Suprapubic skin (tissue), 4 donors: Measurements from ENCODE around the gene TCF12. TPM values are rescaled to one million over a fixed set of nuclear protein-coding genes. Genes with fewer than 3 reads are reported as not detected.
"Not testable (repeated sequence)": the region's sequence is repeated elsewhere in the genome, so short reads cannot be mapped to it uniquely, and the experiment has no call there.

ENCODE experiments used
- DNase-seq, 2 donors: peaks; one replicate each; pipeline ENCODE4 v3.0.0-alpha.2; 2019; ENCODE audit warnings: low spot score in 2 of 2
- H3K27ac ChIP-seq: fragments of 200-600 bp; sonication (generic); one replicate; pipeline ENCODE4 v1.5.1; 2019
- H3K27me3 ChIP-seq: fragments of 200-600 bp; sonication (generic); one replicate; pipeline ENCODE4 v1.5.1; 2019
- H3K36me3 ChIP-seq: fragments of 200-600 bp; sonication (generic); one replicate; pipeline ENCODE4 v1.5.1; 2019
- H3K4me1 ChIP-seq: fragments of 200-600 bp; sonication (generic); one replicate; pipeline ENCODE4 v1.5.1; 2019
- H3K4me3 ChIP-seq: fragments of 200-600 bp; sonication (generic); one replicate; pipeline ENCODE4 v1.5.1; 2019; ENCODE audit warnings: mild to moderate bottlenecking
- H3K9me3 ChIP-seq: fragments of 200-600 bp; sonication (generic); one replicate; pipeline ENCODE4 v1.5.1; 2019
- CTCF ChIP-seq, 2 donors: fragments of 200-600 bp in 1 of 2; fragments of 450-650 bp in 1 of 2; sonication (generic) in 1 of 2; IDR thresholded peaks; one replicate each; pipeline ENCODE4 v1.5.1; 2016 to 2019; ENCODE audit warnings: antibody characterized with exemption in 2 of 2, mild to moderate bottlenecking in 1 of 2, moderate library complexity in 1 of 2
- EP300 ChIP-seq: sonication (generic); formaldehyde crosslinking; IDR thresholded peaks from one replicate; pipeline ENCODE4 v1.6.1; 2017; ENCODE audit warnings: antibody characterized with exemption
- POLR2A ChIP-seq, 2 donors: fragments of 450-650 bp; IDR thresholded peaks; one replicate each; pipeline ENCODE4 v1.6.1; 2017; ENCODE audit warnings: antibody characterized with exemption in 2 of 2, mild to moderate bottlenecking in 2 of 2, moderate library complexity in 2 of 2
- POLR2AphosphoS5 ChIP-seq, 3 donors: sonication (generic); formaldehyde crosslinking; IDR thresholded peaks; one replicate each; pipeline ENCODE4 v1.6.1; 2017; ENCODE audit warnings: antibody characterized with exemption in 3 of 3
- WGBS: methylation state at CpG from one replicate; pipeline ENCODE4 v1.1.5; 2018; 5-methylcytosine and 5-hydroxymethylcytosine counted together
- total RNA-seq, 4 donors: library from RNA; depleted of rRNA; stranded (reverse); fragments of >200 nt; gene quantifications; one replicate each; pipeline ENCODE4 v1.1.0, GENCODE V29; 2016

TCF12 gene
- total RNA-seq, 4 donors from 2014 or later = 91.3 to 118 (median 105) TPM

DNA sequence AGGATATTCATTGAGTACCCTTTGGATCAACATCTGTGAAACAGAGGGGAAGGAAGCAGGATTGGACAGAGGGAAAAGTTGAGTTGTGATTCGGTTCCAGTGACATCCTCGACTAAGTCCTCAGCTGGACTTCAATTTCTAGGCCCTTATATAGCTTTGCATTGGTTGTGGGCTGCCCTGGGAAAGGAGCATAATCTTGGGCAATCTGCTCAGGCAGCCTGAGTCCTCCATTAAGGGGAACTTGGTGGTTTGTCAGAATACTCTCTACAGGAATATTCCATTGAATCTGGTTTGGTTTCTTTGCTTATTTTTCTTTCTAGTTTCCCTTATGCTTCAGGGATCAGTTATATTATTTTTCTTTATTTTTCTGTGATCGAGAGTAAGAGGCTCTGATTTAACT, 94.1 kb downstream of the TCF12 start:
- TF ChIP-seq POLR2AphosphoS5 (IDR thresholded peaks at IDR 0.05) (no peak), POLR2A (IDR thresholded peaks at IDR 0.05) (no peak), CTCF (IDR thresholded peaks at IDR 0.05) (no peak), EP300 (no peak)
- 78% methylated on average over 3 of the region's 3 CpGs for WGBS
- H3K9me3 ChIP-seq = no peaks in the 10 kb centered on the region
- H3K27me3 ChIP-seq = no peaks in the 10 kb centered on the region
- H3K4me3 ChIP-seq = no peak overlapping the region
- no peak overlapping the region for H3K27ac ChIP-seq
- H3K4me1 ChIP-seq = peaks cover 20% of the 10 kb centered on the region
- H3K36me3 ChIP-seq = no peaks in the 10 kb centered on the region
- no peak for DNase-seq

GRCh38 chr15:57014896-57015295, 96.5 kb downstream of the TCF12 start:
- peaks cover 32% of the 10 kb centered on the region for H3K4me1 ChIP-seq
- not testable (repeated sequence) for H3K27me3 ChIP-seq, DNase-seq, H3K4me3 ChIP-seq, H3K36me3 ChIP-seq, H3K27ac ChIP-seq, H3K9me3 ChIP-seq
- 93% methylated on average over 5 of the region's 5 CpGs for WGBS

DNA sequence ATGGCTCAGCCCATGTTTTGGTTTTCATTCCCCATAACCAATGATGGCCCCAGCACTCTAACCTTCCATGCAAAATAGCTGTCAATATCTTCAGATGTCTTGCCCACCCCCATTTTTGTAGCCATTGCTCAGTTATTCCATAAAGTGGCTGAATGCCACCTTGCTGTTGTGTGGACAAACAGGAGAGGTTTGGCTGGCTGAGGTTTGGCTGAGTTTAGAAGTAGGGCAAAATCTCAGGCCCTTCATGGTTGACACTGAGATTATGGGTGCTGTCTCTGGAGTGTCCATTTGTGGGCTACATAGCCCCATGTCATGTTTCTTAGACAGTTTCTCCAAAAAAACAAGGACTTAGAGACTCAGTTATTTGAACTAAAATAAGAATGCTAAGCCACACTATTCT, 96.9 kb downstream of the TCF12 start:
- no peaks in the 10 kb centered on the region for H3K36me3 ChIP-seq
- no peak overlapping the region for H3K4me3 ChIP-seq
- H3K4me1 ChIP-seq = peaks cover 34% of the 10 kb centered on the region
- no peak overlapping the region for H3K27ac ChIP-seq
- H3K9me3 ChIP-seq = no peaks in the 10 kb centered on the region
- DNase-seq = no peak
- TF ChIP-seq POLR2AphosphoS5 (IDR thresholded peaks at IDR 0.05) (no peak), POLR2A (IDR thresholded peaks at IDR 0.05) (no peak), EP300 (no peak), CTCF (IDR thresholded peaks at IDR 0.05) (no peak)
- H3K27me3 ChIP-seq = no peaks in the 10 kb centered on the region

GRCh38 chr15:57015897-57016296, 97.5 kb downstream of the TCF12 start:
- no peaks in the 10 kb centered on the region for H3K36me3 ChIP-seq
- no peak for TF ChIP-seq CTCF (IDR thresholded peaks at IDR 0.05)
- no peak for DNase-seq
- H3K9me3 ChIP-seq = no peaks in the 10 kb centered on the region
- H3K27ac ChIP-seq = no peak overlapping the region
- 45% methylated on average over 2 of the region's 2 CpGs for WGBS
- H3K4me3 ChIP-seq = no peak overlapping the region
- H3K4me1 ChIP-seq = peaks cover 31% of the 10 kb centered on the region
- no peaks in the 10 kb centered on the region for H3K27me3 ChIP-seq

DNA sequence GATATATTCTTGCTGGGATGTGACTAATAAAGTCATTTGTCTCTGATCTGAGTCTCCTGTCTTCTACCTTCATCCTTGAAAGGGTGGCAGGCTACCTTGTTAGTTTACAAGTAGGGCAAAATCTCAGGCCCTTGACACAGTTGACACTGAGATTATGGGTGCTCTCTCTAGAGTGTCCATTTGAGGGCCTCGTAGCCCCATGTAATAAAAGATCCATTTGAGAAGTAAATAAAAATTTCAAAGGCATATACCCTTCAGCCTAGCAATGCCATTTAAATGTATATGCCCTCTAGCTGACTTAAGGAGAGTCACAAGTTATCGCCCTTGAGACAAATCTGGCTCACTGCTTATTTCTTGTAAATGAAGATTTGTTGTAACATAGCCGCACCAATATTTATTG, 98.6 kb downstream of the TCF12 start:
- no peak for TF ChIP-seq POLR2A (IDR thresholded peaks at IDR 0.05)
- TF ChIP-seq POLR2AphosphoS5 (IDR thresholded peaks at IDR 0.05) = no peak
- no peak for TF ChIP-seq EP300
- TF ChIP-seq CTCF (IDR thresholded peaks at IDR 0.05) = no peak

DNA sequence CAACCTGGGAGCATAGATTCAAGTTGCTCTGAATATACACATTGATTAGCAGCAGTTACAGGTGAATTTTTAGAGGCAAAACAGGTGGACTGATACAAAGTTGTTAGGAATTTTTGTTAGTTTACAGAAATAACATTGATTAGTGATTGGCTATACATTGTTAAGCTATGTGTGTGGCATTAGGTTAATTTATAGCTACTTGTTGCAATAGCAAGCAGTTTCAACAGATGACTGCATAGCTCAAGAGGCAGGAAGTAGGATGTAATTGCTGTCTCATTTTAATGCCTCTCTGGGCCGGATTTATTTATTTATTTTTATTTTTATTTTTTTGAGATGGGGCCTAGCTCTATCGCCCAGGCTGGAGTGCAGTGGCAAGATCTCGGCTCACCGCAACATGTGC, 99.7 kb downstream of the TCF12 start:
- H3K4me1 ChIP-seq = peaks cover 31% of the 10 kb centered on the region
- WGBS = 75% methylated on average over 4 of the region's 4 CpGs
- H3K36me3 ChIP-seq = no peaks in the 10 kb centered on the region
- H3K27ac ChIP-seq = no peak overlapping the region
- H3K9me3 ChIP-seq = no peaks in the 10 kb centered on the region
- no peaks in the 10 kb centered on the region for H3K27me3 ChIP-seq
- DNase-seq = no peak
- TF ChIP-seq CTCF (IDR thresholded peaks at IDR 0.05) (no peak), POLR2A (IDR thresholded peaks at IDR 0.05) (no peak), EP300 (no peak), POLR2AphosphoS5 (IDR thresholded peaks at IDR 0.05) (no peak)
- no peak overlapping the region for H3K4me3 ChIP-seq

More for the DNA sequence above, 98.6 kb downstream of the TCF12 start:
- H3K27ac ChIP-seq = no peak overlapping the region
- no peaks in the 10 kb centered on the region for H3K36me3 ChIP-seq
- no peaks in the 10 kb centered on the region for H3K9me3 ChIP-seq
- no peaks in the 10 kb centered on the region for H3K27me3 ChIP-seq
- 88% methylated on average over 3 of the region's 3 CpGs for WGBS
- DNase-seq = no peak
- H3K4me1 ChIP-seq = peaks cover 31% of the 10 kb centered on the region
- no peak overlapping the region for H3K4me3 ChIP-seq
